Measurements from ENCODE around the gene SULT4A1.

SULT4A1 gene

GRCh38 chr22:43859621-43860020 lies 2.7 kb downstream of the SULT4A1 start:
- DNase-seq = no peak

- no peak for DNase-seq
These were observed 3.1 kb downstream of the SULT4A1 start for GRCh38 chr22:43859176-43859575.

DNA sequence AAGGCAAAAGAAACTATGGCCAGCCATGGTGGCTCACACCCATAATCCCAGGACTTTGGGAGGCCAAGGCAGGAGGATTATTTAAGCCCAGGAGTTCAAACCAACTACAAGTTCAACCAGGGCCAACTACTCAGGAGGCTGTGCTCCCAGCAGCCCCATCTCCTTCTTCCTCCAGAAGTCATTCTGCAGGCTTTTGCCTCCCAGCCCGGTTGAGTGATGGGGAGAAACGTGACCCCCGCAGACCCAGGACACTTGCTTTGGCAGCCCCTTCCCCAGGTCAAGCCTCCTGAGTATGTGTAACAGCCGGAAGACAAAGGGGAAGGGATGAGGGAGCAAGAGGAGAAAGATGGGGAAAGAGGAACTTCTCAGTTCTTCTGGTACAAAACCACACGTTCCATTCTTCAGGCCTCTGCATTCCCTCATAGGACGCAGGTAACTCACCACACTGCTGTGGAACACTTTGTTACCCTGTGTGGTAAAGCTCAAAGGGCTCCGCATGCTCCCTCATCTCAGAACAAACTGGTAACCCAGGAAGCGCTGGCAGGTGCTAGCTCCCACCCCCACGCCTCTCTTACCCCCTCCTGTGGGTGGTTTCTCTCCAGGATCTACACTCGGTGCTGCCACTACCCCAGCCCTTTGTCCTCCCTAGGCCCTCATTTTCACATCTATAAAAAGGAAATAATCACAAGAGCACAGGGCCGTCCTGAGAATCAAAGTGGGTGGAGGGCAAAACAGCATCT lies 4.0 kb downstream of the SULT4A1 start:
- DNase-seq = no peak

DNA sequence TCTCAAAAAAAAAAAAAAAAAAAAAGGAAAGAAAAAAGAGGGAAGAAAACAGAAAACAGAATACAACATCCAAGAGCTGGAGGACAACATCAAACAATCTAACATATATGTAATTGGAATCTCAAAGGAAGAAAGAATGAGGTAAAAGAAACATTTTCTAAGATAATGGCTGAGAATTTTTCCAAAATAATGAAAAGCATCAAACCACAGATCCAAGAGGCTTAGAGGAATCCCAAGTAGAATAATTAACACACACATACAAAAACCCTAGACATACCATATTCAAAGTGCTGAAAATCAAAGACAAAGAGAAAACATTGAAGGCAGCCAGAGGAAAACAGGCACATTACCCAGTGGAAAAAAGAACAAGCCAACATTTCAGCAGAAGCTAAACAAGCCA lies 4.9 kb downstream of the SULT4A1 start:
- DNase-seq = no peak

DNA sequence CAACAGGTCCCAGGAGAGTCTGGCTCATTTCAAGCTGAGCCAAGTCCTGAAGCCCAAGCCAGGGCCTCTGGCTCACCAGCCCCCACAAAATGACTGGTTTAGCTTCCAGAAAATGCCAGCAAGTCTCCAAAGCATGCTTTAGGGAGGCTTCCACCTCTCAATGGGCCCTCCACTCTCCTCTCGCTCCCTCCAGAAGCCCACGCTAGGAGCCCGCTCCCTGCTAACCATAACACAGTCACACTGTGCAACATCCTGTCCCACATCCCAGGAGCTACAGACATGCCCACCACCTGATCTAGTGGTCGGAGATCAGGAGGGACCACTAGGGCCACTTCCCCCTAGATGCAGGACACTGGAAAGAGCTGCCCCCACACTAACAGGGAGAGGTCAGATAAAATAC lies 6.9 kb downstream of the SULT4A1 start:
- no peak for DNase-seq

DNA sequence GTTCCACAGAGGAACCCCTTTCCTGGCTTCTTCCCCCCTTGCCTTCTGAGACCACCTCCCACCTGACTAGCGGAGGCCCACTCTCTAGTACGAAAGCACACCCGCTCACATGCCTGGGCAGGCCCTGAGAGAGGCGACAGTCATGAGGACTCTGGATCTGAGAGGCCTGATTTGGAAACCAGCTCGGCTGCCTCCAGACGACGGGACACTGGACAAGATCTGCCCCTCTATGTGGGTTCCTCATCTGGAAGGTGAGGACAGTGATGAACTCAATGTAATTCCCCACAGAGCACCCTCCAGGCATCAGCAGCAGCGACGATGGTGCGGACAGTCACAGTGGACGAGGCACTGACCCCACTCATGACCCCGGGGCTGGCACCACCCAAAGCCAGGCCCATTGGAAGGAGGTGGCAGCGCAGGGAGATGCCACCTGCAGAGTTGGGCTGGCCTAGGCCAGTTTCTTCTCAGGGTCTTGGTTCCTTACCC lies 7.5 kb downstream of the SULT4A1 start:
- no peak for DNase-seq

- DNase-seq = no peak
These were observed 8.1 kb downstream of the SULT4A1 start for GRCh38 chr22:43854121-43854785.

DNA sequence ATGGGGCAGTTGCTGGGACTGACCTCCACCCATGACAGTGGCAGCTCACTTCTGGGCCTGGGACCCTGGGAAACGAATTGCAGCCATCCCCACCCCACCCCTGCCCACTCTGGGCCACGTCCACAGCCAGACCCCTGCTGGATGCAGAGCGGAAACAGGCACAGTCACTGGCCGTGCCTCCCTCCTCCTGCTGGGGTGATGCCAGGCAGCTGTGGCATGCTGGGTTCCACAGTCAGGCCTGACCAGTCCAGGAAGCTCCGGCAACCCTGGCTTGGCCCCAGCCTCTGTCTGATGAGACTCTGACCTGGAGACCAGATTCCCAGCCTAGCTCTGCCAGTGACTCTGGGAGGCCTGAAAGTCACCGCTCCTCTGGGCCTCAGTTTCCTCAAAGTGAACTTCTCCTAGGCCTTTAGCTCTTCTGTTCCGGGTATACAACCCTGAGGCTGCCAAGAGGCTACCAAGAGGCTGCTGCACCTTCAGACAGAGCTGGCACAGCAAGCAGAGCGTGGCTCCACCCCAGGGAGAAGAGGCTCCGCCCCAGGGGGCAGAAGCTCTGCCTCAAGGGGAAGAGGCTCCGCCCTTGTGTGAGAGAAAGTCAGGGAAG lies 8.9 kb downstream of the SULT4A1 start:
- no peak for DNase-seq

DNA sequence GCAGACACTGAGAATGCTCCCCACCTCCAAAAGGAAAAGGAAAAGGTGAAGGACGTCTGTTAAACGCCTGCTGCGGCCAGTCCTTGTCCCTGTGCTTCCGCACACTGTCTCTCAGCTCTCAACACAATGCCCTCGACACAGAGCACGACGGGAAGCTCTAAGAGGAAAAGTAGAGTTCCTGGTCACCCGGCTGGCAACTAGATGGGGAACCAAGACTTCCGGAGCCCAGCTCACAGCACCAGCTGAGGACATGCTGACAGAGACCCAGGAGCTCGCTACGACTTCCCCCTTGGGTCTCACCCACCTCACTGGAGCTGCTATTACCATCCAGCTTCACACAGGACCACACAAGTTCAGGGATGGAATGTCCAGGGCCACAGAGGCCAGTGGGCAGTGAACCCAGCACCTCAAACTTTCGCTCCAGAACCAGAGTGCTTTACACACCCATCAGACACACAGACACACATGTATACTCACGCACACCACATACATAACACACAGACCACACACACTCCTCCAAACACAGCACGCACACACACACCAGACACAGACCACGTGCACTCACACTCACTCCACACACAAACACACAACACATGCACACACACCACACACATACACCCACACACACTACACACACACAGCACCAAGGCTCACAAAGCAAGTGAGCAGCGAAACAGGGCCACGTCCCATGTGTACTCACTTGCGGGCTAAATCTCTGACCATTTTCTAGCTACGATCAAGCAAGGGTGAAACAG lies 9.6 kb downstream of the SULT4A1 start:
- no peak for DNase-seq

DNA sequence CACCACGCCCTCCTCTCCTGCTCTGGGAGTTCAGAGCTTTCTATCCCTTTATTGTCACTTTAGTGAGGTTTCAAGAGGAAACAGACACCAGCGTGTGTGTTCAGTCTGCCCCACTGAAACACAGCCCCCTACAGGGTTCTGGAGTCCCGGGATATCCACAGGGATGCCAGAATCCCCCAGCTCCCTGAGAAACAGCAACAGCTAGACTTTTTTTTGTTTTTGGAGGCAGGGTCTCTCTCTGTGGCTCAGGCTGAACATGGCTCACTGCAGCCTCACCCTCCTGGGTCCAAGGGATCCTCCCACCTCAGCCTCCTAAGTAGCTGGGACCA lies 10.4 kb downstream of the SULT4A1 start:
- no peak for DNase-seq

- DNase-seq = no peak
These were observed 11.0 kb downstream of the SULT4A1 start for GRCh38 chr22:43851058-43851978.

DNA sequence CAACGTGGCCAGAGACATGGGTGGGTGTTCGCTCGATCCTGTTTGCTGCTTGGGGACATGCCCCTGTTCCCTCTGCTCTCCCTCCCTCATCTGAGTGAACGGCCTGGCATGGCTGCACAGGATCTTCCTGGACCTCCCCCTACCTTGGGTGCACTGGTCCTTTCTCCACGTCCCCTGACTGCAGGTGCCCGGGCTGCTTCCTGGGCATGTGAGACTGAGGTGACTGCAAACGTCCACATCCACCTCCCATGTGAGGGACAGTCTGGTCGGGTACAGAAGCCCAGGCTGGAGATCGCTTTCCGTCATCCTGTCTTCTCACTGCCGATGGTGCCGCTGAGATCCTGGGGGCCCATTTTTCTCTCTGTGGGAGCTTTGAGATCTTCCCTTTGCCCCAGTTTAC lies 11.8 kb downstream of the SULT4A1 start:
- no peak for DNase-seq

GRCh38 chr22:43849731-43850130 lies 12.6 kb downstream of the SULT4A1 start:
- DNase-seq = no peak

- peak; percentile 39 to 79 for DNase-seq
These were observed 13.7 kb downstream of the SULT4A1 start for GRCh38 chr22:43848366-43849171.

DNA sequence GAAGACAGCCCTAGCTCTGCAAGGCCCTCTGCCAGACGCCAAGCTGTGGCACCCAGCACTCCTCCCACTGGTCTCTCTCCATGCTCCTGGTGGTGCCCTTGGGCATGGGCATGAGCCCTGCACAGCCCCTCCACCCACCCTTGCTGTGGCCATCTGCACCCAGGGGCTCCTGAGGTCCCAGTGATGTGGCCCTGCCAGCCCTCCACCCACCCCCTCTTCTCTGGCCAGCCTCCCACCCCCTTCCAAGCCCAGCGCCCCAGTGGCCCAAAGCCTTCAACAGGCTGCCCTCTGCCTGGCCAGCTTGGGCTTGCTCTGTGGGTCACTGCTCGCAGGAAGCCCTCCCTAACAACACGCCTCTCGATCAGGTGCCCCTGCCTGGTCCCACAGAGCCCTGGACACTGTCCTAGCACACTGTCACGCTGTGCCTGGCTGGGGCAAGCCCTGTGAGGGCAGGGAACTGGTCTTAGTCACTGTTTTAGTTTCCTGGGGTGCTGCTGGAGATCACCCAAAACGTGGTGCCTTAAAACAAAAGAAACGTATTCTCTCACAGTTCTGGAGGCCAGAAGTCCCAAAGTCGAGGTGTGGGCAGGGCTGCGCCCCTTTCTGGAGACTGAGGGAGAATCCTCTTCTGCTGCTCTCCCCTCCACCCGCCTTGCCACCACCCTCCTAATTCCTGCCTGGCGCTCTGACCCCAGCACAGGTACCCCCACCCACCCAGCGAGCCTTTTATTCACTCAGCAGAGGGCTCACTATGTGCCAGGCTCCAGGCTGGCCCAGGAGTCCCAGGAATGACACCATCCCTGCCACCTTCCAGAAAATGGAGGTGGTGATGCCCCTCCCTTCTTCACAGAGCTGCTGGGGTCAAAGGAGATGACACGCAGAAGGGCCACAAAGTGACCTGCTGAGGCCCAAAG lies 14.7 kb downstream of the SULT4A1 start:
- no peak for DNase-seq

DNA sequence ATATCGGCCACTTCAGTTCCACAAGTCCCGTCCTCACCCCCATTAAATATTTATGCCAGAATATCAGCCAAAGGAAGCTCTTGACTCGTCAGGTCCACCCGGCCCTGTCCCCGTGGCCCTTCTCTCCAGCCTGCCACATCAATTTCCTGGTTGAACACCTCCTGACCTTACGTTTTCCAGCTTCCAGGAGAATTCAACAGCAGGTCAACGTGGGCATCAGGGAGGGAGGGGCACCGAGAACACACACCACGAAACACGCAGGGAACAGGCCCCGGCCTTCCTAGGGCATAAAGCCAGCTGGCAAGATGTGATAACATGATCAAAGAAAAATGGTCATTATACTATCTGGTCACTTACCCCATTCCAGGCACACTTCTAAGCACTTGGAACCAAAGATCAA lies 15.3 kb downstream of the SULT4A1 start:
- no peak for DNase-seq

- DNase-seq = no peak
These were observed 16.3 kb downstream of the SULT4A1 start for GRCh38 chr22:43845981-43846380.

GRCh38 chr22:43844560-43845545 lies 17.5 kb downstream of the SULT4A1 start:
- no peak for DNase-seq

All from NCI-H446 (cell line).